ENCODE data around the gene SLC39A13. TPM values are rescaled to one million over a fixed set of nuclear protein-coding genes. Genes with fewer than 3 reads are reported as not detected.
A peak's percentile ranks its signal among the peaks of the same experiment; 100 is the strongest.
"Not testable (repeated sequence)": the region's sequence is repeated elsewhere in the genome, so short reads cannot be mapped to it uniquely, and the experiment has no call there.

Gene SLC39A13
- total RNA-seq, 2 experiments from 2014 or later: 10.0 to 10.5 TPM

GRCh38 chr11:47451990-47452389, 43.6 kb downstream of the SLC39A13 start:
- no peaks in the 10 kb centered on the region for H3K27me3 Mint-ChIP-seq
- peaks cover 6% of the 10 kb centered on the region for H3K4me1 Mint-ChIP-seq (ENCODE audit: low read depth)
- ChIA-PET CTCF (interaction anchor here (1.2 kb wide), 1 partner anchor 40 kb away, joined by 3 read pairs; no protein-coding TSS in a partner anchor), POLR2A (interaction anchor here (0.5 kb wide), 1 partner anchor 115 kb away, joined by 3 read pairs; no protein-coding TSS in a partner anchor)
- no peak for DNase-seq
- H3K36me3 Mint-ChIP-seq (ENCODE audit: low read depth): no peaks in the 10 kb centered on the region
- intact Hi-C loops (cut with micrococcal nuclease): no loop called here
- H3K27ac Mint-ChIP-seq: no peak overlapping the region
- H3K9me3 Mint-ChIP-seq: no peaks in the 10 kb centered on the region
- no peak for ATAC-seq
- no peak for TF ChIP-seq CTCF (IDR thresholded peaks at IDR 0.05)
- H3K4me3 Mint-ChIP-seq: no peak overlapping the region

GRCh38 chr11:47453365-47453764, 45.0 kb downstream of the SLC39A13 start:
- TF ChIP-seq CTCF (IDR thresholded peaks at IDR 0.05): no peak
- peaks cover 6% of the 10 kb centered on the region for H3K4me1 Mint-ChIP-seq (ENCODE audit: low read depth)
- ChIA-PET CTCF (interaction anchor here (0.7 to 3.1 kb wide), 11 partner anchors 9 to 111 kb away, joined by 3 to 23 read pairs (median 4); partner anchors contain the start of genes PSMC3 and PTPMT1), POLR2A (interaction anchor here (0.6 to 1.0 kb wide), 2 partner anchors 59 to 213 kb away, joined by 3 to 5 read pairs; no protein-coding TSS in a partner anchor)
- no peak overlapping the region for H3K4me3 Mint-ChIP-seq
- H3K27me3 Mint-ChIP-seq: no peaks in the 10 kb centered on the region
- no peaks in the 10 kb centered on the region for H3K9me3 Mint-ChIP-seq
- peak; percentile 5 for DNase-seq
- ATAC-seq: no peak
- H3K27ac Mint-ChIP-seq: no peak overlapping the region
- H3K36me3 Mint-ChIP-seq (ENCODE audit: low read depth): no peaks in the 10 kb centered on the region
- intact Hi-C loops (cut with micrococcal nuclease): no loop called here

- H3K36me3 Mint-ChIP-seq (ENCODE audit: low read depth); H3K27me3 Mint-ChIP-seq; H3K9me3 Mint-ChIP-seq; H3K4me1 Mint-ChIP-seq (ENCODE audit: low read depth); H3K4me3 Mint-ChIP-seq; intact Hi-C loops (cut with micrococcal nuclease); H3K27ac Mint-ChIP-seq: not testable (repeated sequence)
- peak; percentile 83 for DNase-seq
- CTCF ChIA-PET: interaction anchor here (0.7 to 3.1 kb wide), 10 partner anchors 10 to 110 kb away, joined by 3 to 23 read pairs (median 4); partner anchors contain the start of genes PSMC3 and PTPMT1
- peak; percentile 98 for ATAC-seq
- TF ChIP-seq CTCF (IDR thresholded peaks at IDR 0.05): peak; percentile 76
- POLR2A ChIA-PET: interaction anchor here (0.6 to 0.9 kb wide), 2 partner anchors 25 to 276 kb away, joined by 3 read pairs; no protein-coding TSS in a partner anchor
These were observed 45.9 kb downstream of the SLC39A13 start for GRCh38 chr11:47454258-47454671.

DNA sequence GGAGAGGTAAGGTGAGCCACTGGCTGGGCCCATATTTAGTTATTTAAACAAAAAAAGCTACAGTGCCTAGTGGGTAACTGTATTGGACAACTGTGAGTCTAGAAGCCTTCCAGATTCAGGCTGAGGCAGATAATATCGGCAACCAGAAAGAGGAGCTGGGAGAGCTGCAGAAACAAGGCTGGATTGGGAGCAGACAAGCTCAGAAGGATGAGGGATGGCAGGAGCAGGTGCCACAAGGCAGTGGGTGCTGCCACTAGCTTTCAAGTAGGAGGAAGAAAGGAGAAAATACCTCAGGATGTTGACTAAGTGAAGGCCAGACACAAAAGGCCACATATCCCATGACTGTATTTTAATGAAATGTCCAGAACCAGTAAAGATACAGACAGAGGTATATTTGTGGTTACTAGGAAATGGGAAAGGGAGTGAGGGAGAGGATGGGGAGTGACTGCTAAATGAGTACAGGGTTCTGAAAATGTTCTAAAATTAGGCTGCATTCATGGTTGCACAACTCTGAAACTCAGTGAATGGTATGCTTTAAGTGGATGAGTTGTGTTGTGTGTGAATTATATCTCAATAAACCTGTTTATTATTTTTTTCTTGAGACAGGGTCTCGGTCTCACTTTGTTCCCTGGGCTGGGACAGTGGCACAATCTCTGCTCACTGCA, 52.3 kb downstream of the SLC39A13 start:
- H3K36me3 Mint-ChIP-seq (ENCODE audit: low read depth): peaks cover 8% of the 10 kb centered on the region
- CTCF ChIA-PET: no interaction called here
- no peaks in the 10 kb centered on the region for H3K27me3 Mint-ChIP-seq
- H3K9me3 Mint-ChIP-seq: no peaks in the 10 kb centered on the region
- TF ChIP-seq CTCF (IDR thresholded peaks at IDR 0.05): no peak
- no peaks in the 10 kb centered on the region for H3K4me1 Mint-ChIP-seq (ENCODE audit: low read depth)
- DNase-seq: no peak
- intact Hi-C loops (cut with micrococcal nuclease): no loop called here
- ATAC-seq: no peak
- no peak overlapping the region for H3K4me3 Mint-ChIP-seq
- H3K27ac Mint-ChIP-seq: peak overlapping the region; percentile 56
- POLR2A ChIA-PET: no interaction called here

DNA sequence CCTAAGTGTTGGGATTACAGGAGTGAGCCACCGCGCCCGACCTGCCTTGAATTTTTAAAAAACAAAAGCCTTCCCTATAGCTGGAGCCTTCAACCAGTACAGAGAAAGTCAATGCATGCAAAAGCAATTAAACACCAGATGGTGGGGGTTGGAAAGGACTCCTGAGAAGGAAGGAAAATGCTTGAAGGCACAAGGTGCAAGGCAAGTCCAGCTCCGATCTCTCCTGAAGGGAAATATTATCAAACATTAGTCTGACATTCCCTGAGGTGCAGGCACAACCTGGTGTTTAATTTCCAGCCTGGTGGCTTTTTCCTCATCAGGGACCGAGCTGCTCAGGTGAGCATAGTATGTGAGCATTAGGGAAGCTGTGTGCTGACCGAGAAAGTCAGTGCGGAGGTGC, 53.5 kb downstream of the SLC39A13 start:
- TF ChIP-seq CTCF (IDR thresholded peaks at IDR 0.05): no peak
- Mint-ChIP-seq H3K27me3 (no peaks in the 10 kb centered on the region), H3K36me3 (ENCODE audit: low read depth) (peaks cover 11% of the 10 kb centered on the region), H3K9me3 (no peaks in the 10 kb centered on the region), H3K4me3 (no peak overlapping the region), H3K4me1 (ENCODE audit: low read depth) (no peaks in the 10 kb centered on the region), H3K27ac (no peak overlapping the region)
- intact Hi-C loops (cut with micrococcal nuclease): no loop called here
- POLR2A ChIA-PET: no interaction called here
- CTCF ChIA-PET: interaction anchor here (1.5 kb wide), 1 partner anchor 18 kb away, joined by 6 read pairs; no protein-coding TSS in a partner anchor
- DNase-seq (no peak), ATAC-seq (no peak)

All from activated CD8-positive, alpha-beta T cell treated with anti-CD3 and anti-CD28 coated beads for 36 hours (primary cell).